ENCODE results near the gene PIM3. TPM values are rescaled to one million over a fixed set of nuclear protein-coding genes. Genes with fewer than 3 reads are reported as not detected.

The PIM3 gene
- polyA plus RNA-seq, 1 of the 3 experiments (the other 2 are of a cell fraction), result 15.3 TPM

GRCh38 chr22:49936018-49936972 is 24.3 kb upstream of the PIM3 start:
- H3F3A ChIP-seq (replicated peaks; ENCODE audit: insufficient read depth), result no peaks in the 10 kb centered on the region
- POLR2A ChIA-PET, result interaction anchor here (1.0 kb wide), 1 partner anchor 23 kb away, joined by 3 read pairs; no protein-coding TSS in a partner anchor
- H3K36me3 ChIP-seq (replicated peaks in 1 of 2; ENCODE audit: control insufficient read depth in 1 of 2, insufficient read depth in 2 of 2, low read length in 1 of 2), result no peaks in the 10 kb centered on the region
- H3K4me1 ChIP-seq (ENCODE audit: control insufficient read depth in 1 of 2, insufficient read depth in 2 of 2, low read depth in 1 of 2, low read length in 1 of 2), result peaks cover 6 to 23% of the 10 kb centered on the region in 2 experiments; a peak in 2 of 4 replicates
- peak overlapping the region; percentile 75 for H3K4me2 ChIP-seq
- no peaks in the 10 kb centered on the region for H3K27me3 ChIP-seq (ENCODE audit: insufficient read depth)
- H3K9ac ChIP-seq, result no peak overlapping the region
- no peak overlapping the region for H2AFZ ChIP-seq (ENCODE audit: low read depth)
- 22% methylated on average over 30 of the region's 52 CpGs for WGBS (ENCODE audit: low lambda C conversion rate)
- H3K79me2 ChIP-seq (ENCODE audit: insufficient read depth), result no peaks in the 10 kb centered on the region
- H3K4me3 ChIP-seq (ENCODE audit: low read depth in 2 of 2, low read length in 1 of 2), result peak overlapping the region in 1 of 2 experiments; percentile 40; a peak in 2 of 4 replicates
- peak overlapping the region in 1 of 2 experiments; percentile 43; a peak in 1 of 4 replicates for H3K27ac ChIP-seq (ENCODE audit: low read depth in 2 of 2, low read length in 1 of 2)
- H4K20me1 ChIP-seq (ENCODE audit: insufficient read depth), result no peaks in the 10 kb centered on the region
- no peaks in the 10 kb centered on the region for H3K9me2 ChIP-seq
- H3K9me3 ChIP-seq, result no peaks in the 10 kb centered on the region
- CTCF ChIA-PET, result interaction anchor here (1.7 kb wide), 1 partner anchor 94 kb away, joined by 8 read pairs; no protein-coding TSS in a partner anchor
- peak; percentile 84 for DNase-seq
- TF ChIP-seq NRF1 (IDR thresholded peaks at IDR 0.05; ENCODE audit: low read depth, low read length) (peak; percentile 16; the same call in 1 of the 2 replicates), FOXJ3 (CRISPR knock-in tag; IDR thresholded peaks at IDR 0.05) (no peak), SIN3A (IDR thresholded peaks at IDR 0.05; ENCODE audit: borderline replicate concordance, low read depth, low read length) (no peak), GATA2 (CRISPR knock-in tag; IDR thresholded peaks at IDR 0.05) (no peak), IRF3 (IDR thresholded peaks at IDR 0.05; ENCODE audit: low read depth, low read length) (no peak), MAX (IDR thresholded peaks at IDR 0.05; ENCODE audit: low read depth) (no peak), ZBTB33 (IDR thresholded peaks at IDR 0.05; ENCODE audit: borderline replicate concordance, low read depth) (no peak)

DNA sequence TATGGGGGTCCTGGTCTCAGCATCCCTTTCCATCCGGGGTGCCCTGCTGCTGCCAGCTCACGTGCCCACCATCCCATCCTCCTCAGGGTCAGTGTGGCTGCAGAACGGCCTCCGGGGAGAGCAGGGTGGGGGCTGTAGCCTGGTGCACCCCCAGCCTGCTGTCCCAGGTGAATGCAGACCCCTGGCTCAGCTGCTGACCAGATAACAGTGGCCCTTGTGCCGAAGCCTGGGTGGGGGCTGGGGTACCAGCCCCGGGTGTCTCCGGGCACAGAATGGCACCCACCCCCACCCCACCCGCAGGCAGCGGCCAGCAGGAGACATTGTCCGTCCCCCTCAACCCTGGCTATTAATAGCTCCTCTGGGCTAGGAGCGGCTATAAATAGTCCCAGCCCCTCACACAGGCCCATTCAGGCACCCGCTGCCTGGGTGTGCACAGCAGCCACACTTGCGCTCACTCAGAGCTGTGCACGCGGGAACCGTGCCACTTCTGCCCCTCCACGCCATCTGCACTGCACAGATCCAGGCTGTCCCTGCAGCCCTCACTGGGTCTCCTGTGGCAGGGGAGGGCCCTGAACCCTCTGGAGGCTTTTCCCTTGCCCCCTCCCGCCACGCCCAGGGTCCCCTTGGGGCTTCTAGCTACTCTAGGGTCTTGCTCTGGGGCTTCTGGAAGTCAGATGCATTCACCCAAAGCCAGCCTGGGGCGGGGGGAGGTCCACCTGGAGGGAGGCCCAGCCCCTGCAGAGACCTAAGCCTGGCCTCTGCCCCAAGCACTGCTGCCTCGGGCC is 23.4 kb upstream of the PIM3 start:
- H4K20me1 ChIP-seq (ENCODE audit: insufficient read depth), result no peaks in the 10 kb centered on the region

More for the DNA sequence above, 23.4 kb upstream of the PIM3 start:
- no peak for TF ChIP-seq EZH2phosphoT487 (IDR thresholded peaks at IDR 0.05; ENCODE audit: borderline replicate concordance, low read depth)
- TF ChIP-seq RCOR1 (IDR thresholded peaks at IDR 0.05; ENCODE audit: low read length), result no peak
- TF ChIP-seq MEF2A (IDR thresholded peaks at IDR 0.05; ENCODE audit: borderline replicate concordance, low read depth), result no peak
- no peak for TF ChIP-seq IRF3 (IDR thresholded peaks at IDR 0.05; ENCODE audit: low read depth, low read length)
- TF ChIP-seq CHD2 (IDR thresholded peaks at IDR 0.05; ENCODE audit: low read length, partially characterized antibody), result no peak
- no peak for TF ChIP-seq NRF1 (IDR thresholded peaks at IDR 0.05; ENCODE audit: low read depth, low read length)
- no peak for TF ChIP-seq RFX5 (IDR thresholded peaks at IDR 0.05; ENCODE audit: low read length)
- 95% methylated on average over 9 of the region's 21 CpGs for WGBS (ENCODE audit: low lambda C conversion rate)
- Histone ChIP-seq H3K79me2 (ENCODE audit: insufficient read depth) (no peaks in the 10 kb centered on the region), H3K4me1 (ENCODE audit: control insufficient read depth in 1 of 2, insufficient read depth in 2 of 2, low read depth in 1 of 2, low read length in 1 of 2) (peaks cover 6 to 23% of the 10 kb centered on the region in 2 experiments; a peak in 2 of 4 replicates), H3K27me3 (ENCODE audit: insufficient read depth) (no peaks in the 10 kb centered on the region), H3K9ac (no peak overlapping the region), H3K9me3 (no peaks in the 10 kb centered on the region), H3F3A (replicated peaks; ENCODE audit: insufficient read depth) (no peaks in the 10 kb centered on the region), H2AFZ (ENCODE audit: low read depth) (no peak overlapping the region), H3K4me3 (ENCODE audit: low read depth in 2 of 2, low read length in 1 of 2) (no peak overlapping the region), H3K9me2 (no peaks in the 10 kb centered on the region), H3K27ac (ENCODE audit: low read depth in 2 of 2, low read length in 1 of 2) (no peak overlapping the region), H3K4me2 (no peak overlapping the region), H3K36me3 (replicated peaks in 1 of 2; ENCODE audit: control insufficient read depth in 1 of 2, insufficient read depth in 2 of 2, low read length in 1 of 2) (no peaks in the 10 kb centered on the region)
- CTCF ChIA-PET, result interaction anchor here (1.7 kb wide), 1 partner anchor 93 kb away, joined by 8 read pairs; no protein-coding TSS in a partner anchor
- POLR2A ChIA-PET, result no interaction called here
- no peak for DNase-seq
